DMS53 (cell line): ENCODE data around the gene GPC5.
A peak's percentile ranks its signal among the peaks of the same experiment; 100 is the strongest.
"Not testable (repeated sequence)": the region's sequence is repeated elsewhere in the genome, so short reads cannot be mapped to it uniquely, and the experiment has no call there.

Experiments
- DNase-seq: peaks from one replicate; lab custom pipeline; 2025; lab: John Stamatoyannopoulos, UW

GPC5 gene

DNA sequence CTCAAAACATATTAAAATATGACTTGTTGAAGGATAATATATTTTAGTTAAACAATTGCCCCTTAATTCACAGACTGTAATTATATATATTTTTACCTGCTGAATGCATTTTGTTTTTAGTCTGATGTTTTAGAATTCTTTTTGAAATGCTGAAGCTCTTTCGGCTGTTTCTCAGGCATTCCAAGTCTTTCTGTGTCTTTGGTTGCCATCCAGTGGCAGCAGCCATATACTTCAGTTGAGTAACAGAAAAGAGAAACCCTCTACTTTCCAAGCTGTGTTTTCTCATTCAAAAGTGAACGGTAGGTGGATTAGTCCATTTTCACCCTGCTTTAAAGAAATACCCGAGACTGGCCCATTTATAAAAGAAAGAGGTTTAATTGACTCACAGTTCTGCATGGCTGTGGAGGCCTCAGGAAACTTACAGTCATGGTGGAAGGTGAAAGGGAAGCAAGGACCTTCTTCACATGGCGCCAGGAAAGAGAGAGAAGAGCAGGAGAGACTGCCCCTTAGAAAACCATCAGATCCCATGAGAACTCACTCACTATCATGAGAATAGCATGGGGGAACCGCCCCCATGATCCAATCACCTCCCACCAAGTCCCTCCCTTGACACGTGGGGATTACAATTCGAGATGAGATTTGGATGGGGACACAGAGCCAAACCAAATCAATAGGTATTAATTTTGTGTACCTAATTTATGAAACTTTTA is 383.7 kb downstream of the GPC5 start:
- DNase-seq = not testable (repeated sequence)

DNA sequence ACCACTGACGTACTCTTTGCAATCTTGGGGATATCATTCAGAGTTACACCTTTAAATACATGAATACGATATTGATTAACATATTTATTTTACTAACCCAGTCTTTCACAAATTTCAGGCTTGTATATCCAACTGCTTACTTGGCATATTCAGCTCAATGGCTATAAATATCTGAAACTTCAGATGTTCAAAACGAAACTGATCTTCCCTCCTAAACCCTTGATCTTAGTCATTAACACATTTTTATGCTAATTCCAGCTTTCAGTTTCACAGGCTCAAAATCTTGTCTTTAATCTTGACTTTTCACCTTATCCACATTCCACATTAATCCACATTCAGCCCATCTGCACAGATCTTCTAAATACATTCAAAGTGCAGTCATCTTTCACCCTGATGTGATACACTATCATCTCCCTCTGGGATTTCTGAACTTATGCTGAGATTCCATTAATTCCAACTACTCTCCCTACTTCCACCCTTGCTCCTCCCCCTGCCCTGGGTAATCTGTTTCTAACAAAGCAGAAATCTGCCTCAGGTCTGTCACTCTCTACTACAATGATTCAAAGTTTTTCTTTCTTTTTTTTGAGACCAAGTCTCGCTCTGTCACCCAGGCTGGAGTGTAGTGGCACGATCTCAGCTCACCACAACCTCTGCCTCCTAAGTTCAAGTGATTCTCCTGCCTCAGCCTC is 387.2 kb downstream of the GPC5 start:
- no peak for DNase-seq

DNA sequence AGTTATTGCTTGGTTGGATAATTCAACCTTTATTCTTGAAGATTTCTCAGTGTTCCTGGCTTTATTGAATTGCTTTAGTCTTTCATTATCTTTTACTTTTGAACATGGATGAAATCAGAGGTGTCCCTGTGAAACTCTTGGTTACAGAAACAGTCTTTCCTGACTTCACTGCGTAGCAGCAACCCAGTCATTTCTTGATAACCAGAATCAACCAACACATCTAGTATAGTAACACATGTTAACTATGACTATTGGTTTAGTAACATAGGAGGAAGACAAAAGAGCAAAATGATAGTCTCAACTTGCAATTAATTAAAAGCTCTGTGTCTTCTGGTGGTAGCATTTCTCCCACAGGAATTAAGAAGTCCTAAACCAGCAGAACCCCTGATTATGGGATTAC is 393.6 kb downstream of the GPC5 start:
- DNase-seq = no peak

DNA sequence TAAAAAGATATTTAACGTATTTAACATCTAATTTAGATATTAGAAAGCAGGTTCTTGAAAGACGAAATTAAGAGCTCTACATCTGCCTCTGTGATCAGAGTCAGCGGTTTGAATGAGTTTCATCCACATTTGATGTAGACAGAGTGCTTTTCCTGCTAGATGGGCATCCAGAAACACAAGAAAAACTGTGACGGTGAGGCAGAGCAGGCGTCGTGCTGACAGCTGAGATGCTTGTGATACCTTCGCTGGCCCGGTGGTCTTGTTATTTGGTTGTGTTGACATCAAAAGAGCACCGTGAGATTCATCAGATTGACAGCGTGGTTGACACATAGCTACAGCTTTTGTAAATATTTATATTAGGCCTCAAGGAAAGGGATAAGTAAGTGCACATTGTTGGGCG is 399.1 kb downstream of the GPC5 start:
- DNase-seq = no peak

DNA sequence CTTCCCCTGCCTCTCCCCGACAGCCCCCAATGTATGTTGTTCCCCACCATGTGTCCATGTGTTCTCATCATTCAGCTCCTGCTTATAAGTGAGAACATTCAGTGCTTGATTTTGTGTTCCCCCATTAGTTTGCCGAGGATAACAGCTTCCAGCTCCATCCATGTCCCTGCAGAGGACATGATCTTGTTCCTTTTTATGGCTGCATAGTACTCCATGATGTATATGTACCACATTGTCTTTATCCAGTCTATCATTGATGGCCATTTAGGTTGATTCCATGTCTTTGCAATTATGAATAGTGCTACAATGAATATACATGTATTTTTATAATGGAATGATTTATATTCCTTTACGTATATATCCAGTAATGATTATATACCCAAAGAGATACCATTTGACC is 399.9 kb downstream of the GPC5 start:
- not testable (repeated sequence) for DNase-seq

GRCh38 chr13:91801772-91802171 is 403.4 kb downstream of the GPC5 start:
- not testable (repeated sequence) for DNase-seq

GRCh38 chr13:91802957-91803356 is 404.5 kb downstream of the GPC5 start:
- DNase-seq = no peak

GRCh38 chr13:91804724-91805123 is 406.3 kb downstream of the GPC5 start:
- no peak for DNase-seq

- peak; percentile 2 for DNase-seq
Observed at GRCh38 chr13:91805605-91806004, 407.2 kb downstream of the GPC5 start.

- no peak for DNase-seq
Observed at GRCh38 chr13:91809161-91809560, 410.7 kb downstream of the GPC5 start.

DNA sequence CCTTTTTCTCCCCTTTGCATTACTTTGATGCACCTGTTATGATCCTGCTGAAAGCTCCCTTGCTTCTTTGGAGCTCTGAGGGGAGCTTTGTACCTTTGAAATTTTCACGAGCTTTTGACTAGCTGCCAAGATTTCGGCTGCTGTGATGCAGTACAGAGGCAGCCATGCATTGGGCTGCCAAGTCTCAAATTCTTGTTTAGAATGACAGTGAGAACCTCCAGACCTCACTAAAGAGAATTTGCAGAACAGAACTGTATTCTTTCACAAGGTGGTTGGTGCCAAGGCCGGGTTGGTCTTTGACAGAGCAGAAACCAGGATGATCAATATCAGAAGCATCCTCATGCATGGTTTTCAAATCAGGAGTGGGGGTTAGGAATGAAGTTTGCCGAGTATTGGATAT is 414.8 kb downstream of the GPC5 start:
- no peak for DNase-seq

DNA sequence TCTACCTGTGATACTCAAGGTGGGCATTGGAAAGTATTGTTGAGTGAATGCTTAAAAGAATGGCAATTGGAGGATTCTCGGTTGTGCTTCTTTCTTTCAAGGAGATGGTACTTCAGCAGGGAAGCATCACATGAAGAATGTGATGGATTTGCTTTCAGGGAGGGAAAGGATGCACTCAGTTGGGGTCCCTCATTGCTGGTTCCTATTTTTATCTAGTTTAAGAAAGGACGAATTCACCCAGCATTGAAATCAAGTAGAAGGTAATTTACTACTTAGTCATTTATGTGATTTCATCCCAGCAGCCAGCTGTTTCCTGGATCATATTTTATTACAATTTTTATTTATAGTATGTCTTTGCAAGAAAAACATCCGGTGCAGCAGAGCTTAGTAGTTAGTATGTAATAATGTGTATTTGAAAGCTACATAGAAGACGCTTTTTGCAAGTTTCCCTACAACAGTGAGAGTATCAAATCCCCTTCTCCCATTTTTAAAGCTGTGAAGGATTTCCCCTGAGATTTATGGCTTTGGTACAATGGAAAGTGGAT is 417.9 kb downstream of the GPC5 start:
- no peak for DNase-seq

GRCh38 chr13:91817250-91817649 is 418.8 kb downstream of the GPC5 start:
- no peak for DNase-seq

- DNase-seq = no peak
Observed at GRCh38 chr13:91824416-91824815, 426.0 kb downstream of the GPC5 start.

GRCh38 chr13:91825516-91825915 is 427.1 kb downstream of the GPC5 start:
- no peak for DNase-seq

DNA sequence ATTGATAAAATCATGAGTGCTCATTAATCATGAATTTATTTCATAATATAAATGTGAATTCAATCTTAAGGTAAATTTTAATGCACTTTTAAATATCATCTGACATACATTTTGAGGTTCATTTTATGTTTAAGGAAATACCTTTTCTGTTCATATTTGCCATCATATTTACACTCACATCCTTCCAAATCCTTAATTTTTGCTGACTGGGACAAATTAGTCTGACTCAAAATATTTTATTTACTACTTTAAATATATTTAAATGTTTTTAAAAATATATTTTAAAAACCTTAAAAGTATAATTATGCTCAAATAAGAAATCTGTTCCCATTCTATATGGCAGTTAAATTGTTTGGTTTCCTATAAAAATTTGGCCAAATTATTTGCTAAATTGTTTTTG is 438.1 kb downstream of the GPC5 start:
- DNase-seq = no peak

DNA sequence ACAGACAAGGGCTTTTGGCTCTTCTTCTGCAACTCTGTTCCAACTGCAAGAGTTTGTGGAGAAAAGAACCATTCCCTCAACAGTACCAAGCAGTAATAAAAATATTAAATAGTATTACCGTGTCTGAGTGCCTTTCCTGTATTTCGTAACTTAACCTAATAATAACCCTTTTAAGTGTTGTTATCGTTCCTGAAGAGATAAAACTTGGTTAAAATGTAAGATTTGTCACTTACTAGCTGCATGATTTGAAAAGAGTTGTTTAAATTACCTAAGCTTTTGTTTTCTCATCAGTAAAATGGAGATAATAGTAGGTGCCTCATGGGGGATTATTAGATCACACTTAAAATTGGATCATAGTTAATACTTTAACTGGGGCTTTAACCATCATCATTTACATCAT is 447.2 kb downstream of the GPC5 start:
- no peak for DNase-seq

DNA sequence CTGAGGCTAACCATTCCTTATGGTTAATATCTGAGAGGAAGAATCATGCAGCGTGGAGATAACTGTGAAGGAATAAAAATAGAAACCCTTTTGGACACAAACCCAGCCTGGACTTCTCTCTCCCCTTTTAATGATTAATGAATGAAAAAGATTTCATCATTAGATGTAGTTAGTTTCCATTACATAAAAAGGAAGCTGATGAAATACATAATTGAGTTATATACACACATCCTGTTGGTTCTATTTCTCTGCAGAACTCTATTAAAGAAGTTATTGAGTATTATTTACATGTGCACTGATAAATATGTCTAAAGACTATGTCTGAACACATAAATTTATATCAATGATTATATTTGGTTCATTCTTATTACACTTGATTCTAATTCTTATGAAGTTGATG is 465.3 kb downstream of the GPC5 start:
- DNase-seq = no peak

DNA sequence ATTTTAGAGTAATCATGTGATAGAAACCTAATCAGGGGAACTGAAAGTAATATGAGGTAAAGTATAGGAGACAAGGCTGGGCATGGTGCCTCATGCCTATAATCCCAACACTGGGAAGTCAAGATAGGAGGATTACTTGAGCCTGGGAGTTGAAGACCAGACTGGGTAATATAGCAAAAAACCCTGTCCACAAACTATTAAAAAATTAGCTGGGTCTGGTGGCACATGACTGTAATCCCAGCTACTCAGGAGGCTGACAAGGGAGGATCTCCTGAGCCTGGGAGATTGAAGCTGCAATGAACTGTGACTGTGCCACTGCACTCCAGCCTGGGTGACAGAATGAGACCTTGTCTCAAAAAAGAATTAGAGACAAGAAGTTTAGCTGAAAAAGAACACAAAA is 469.9 kb downstream of the GPC5 start:
- no peak for DNase-seq

GRCh38 chr13:91878491-91878890 is 480.1 kb downstream of the GPC5 start:
- DNase-seq = no peak

DNA sequence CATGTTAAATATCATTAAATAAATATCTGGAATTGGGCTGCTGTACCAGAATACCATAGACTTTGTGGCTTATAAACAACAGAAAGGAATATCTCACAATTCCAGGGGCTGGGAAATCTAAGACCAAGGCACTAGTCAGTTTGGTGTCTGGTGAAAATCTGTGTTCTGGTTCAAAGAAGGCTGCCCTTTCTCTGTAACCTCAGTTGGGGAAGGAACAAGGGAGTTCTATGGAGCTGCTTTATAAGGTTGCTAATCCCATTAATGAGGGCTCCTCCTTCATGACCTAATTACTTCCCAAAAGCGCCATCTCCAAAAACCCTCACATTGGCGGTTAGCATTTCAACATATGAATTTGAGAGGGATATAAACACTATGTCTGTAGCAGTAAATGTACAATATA is 480.9 kb downstream of the GPC5 start:
- no peak for DNase-seq

DNA sequence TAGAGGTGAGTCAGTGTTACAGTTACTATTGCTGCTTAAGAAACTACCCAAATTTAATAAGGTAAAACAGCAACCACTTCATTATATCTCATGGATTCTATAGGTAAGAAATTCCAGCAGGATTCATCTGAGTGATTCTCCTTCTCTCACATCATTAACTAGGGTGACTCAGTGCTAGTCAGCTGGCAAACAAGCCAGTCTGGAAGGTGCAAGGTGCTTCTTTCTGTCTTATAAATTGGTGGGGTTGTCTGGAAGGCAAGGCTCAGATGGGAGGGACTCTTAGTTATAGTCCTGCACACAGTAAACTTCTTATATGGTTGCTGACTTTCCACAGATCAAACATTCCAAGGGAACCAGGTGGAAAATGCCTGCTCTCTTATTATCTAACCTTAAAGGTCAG is 484.5 kb downstream of the GPC5 start:
- peak; percentile 0 for DNase-seq

DNA sequence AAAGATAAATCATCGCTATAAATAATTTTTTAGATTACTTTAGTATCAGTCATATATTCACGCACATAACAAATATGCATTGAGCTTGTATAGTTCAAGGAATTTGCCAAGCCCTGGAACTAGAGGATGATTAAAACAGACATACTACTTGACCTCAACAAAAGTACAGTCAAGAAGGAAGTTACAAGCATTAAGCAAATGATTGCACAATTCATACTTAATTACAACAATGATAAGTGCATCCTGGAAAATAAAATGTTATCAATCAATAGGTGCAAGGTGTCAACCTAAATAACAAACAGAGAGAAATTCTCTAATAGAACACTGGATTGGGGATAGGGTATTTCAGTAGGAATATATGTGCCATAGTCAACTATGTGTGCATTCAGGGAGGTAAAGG is 491.2 kb downstream of the GPC5 start:
- no peak for DNase-seq

- no peak for DNase-seq
Observed at GRCh38 chr13:91891141-91891540, 492.7 kb downstream of the GPC5 start.
